ENCODE data around the gene RFTN1. TPM values are rescaled to one million over a fixed set of nuclear protein-coding genes. Genes with fewer than 3 reads are reported as not detected.

RFTN1 gene
- total and polyA plus RNA-seq, 2 donors (not counting 3 experiments of a cell fraction or from before 2014, with no cell fraction given), result 40.3 to 43.3 TPM

DNA sequence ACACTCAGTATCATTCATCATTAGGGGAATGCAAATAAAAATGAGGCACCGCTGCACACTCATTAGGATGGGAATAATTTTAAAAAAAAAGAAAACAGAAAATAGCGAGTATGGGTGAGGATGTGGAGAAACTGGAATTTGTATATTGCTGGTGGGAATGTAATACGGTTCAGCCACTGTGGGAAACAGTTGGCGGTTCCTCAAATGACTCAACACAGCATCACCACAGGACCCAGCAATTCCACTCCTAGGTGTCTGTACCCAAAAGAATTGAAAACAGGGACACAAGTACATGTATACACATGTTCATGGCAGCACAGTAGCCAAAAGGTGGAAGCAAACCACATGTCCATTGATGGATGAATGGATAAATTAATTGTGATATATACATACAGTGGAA, 35.2 kb upstream of the RFTN1 start:
- POLR2A ChIA-PET, result no interaction called here
- no peaks in the 10 kb centered on the region for H3K9me1 ChIP-seq (replicated peaks; ENCODE audit: control insufficient read depth, extremely low read depth, insufficient read depth, low read length)
- peaks cover 6% of the 10 kb centered on the region for H3K4me1 ChIP-seq (ENCODE audit: control insufficient read depth, extremely low read depth, insufficient read depth, low read length)
- no peak for TF ChIP-seq GATA2 (IDR thresholded peaks at IDR 0.05; ENCODE audit: insufficient read depth, insufficient read length, low read depth, low read length)
- no peak for TF ChIP-seq MYC (IDR thresholded peaks at IDR 0.05; ENCODE audit: low read depth, low read length)
- no peak for TF ChIP-seq POLR2AphosphoS5 (IDR thresholded peaks at IDR 0.05; ENCODE audit: insufficient read depth, low read depth, low read length)
- TF ChIP-seq MAX (IDR thresholded peaks at IDR 0.05; ENCODE audit: insufficient read depth, insufficient read length), result no peak
- TF ChIP-seq FOS (IDR thresholded peaks at IDR 0.05; ENCODE audit: borderline replicate concordance, insufficient read depth, low read length), result no peak
- TF ChIP-seq EZH2 (IDR thresholded peaks at IDR 0.05; ENCODE audit: borderline replicate concordance, low read depth, low read length, severe bottlenecking), result no peak
- no peak for TF ChIP-seq CTCF (IDR thresholded peaks at IDR 0.05; ENCODE audit: extremely low read depth in 1 of 2, insufficient read depth in 1 of 2, low read depth in 1 of 2, low read length in 2 of 2)
- no peak for TF ChIP-seq POLR2A (IDR thresholded peaks at IDR 0.05; ENCODE audit: low read depth, low read length)
- TF ChIP-seq JUN (IDR thresholded peaks at IDR 0.05; ENCODE audit: borderline replicate concordance, insufficient read depth, insufficient read length, low read depth), result no peak
- H3K27ac ChIP-seq (ENCODE audit: insufficient read depth, low read depth, low read length), result no peak overlapping the region
- BruUV-seq (replicated peaks), result no TSS peak
- dilution Hi-C loops (cut with MboI; ENCODE audit: extremely low pct_ligation_motif_present, low sequenced_read_pairs), result no loop called here
- H3K36me3 ChIP-seq (ENCODE audit: control insufficient read depth in 2 of 2, extremely low read depth in 1 of 2, insufficient read depth in 2 of 2, low read length in 2 of 2), result no peaks in the 10 kb centered on the region
- H3K9me3 ChIP-seq (replicated peaks; ENCODE audit: control insufficient read depth, insufficient read depth, low read length), result no peaks in the 10 kb centered on the region
- DNase-seq (ENCODE audit: low read depth, low spot score) (no peak), FAIRE-seq (no peak)
- H3K4me3 ChIP-seq (replicated peaks in 1 of 3; ENCODE audit: insufficient read depth in 1 of 3, low read depth in 1 of 3, low read length in 3 of 3), result no peak overlapping the region
- no peak overlapping the region for H3K4me2 ChIP-seq (ENCODE audit: insufficient read depth, low read length)
- H3K9ac ChIP-seq (replicated peaks; ENCODE audit: extremely low read depth, insufficient read depth, low read length), result no peak overlapping the region
- no peaks in the 10 kb centered on the region for H4K20me1 ChIP-seq (replicated peaks; ENCODE audit: control insufficient read depth, extremely low read depth, insufficient read depth, low read length)
- H2AFZ ChIP-seq (ENCODE audit: low read depth, low read length), result no peak overlapping the region
- CTCF ChIA-PET, result interaction anchor here (2.3 to 3.9 kb wide), 3 partner anchors 255 to 259 kb away, joined by 12 to 188 read pairs (median 13); no protein-coding TSS in a partner anchor
- H3K79me2 ChIP-seq (ENCODE audit: control insufficient read depth, insufficient read depth, low read length), result no peaks in the 10 kb centered on the region
- intact Hi-C loops (cut with micrococcal nuclease), result no loop called here
- peaks cover 2 to 4% of the 10 kb centered on the region in 2 experiments for H3K27me3 ChIP-seq (ENCODE audit: control insufficient read depth in 2 of 2, insufficient read depth in 2 of 2, low read length in 2 of 2)
